ENCODE measurements around the gene GCM1.
"Not testable (repeated sequence)": the region's sequence is repeated elsewhere in the genome, so short reads cannot be mapped to it uniquely, and the experiment has no call there.

The GCM1 gene

GRCh38 chr6:53165293-53165692 lies 16.7 kb upstream of the GCM1 start:
- CTCF ChIA-PET: no interaction called here
- H3K4me3 ChIP-seq (ENCODE audit: control insufficient read depth in 1 of 7, extremely low read depth in 1 of 7, insufficient read depth in 4 of 7, low read depth in 2 of 7, low read length in 6 of 7): no peak overlapping the region
- no peaks in the 10 kb centered on the region for H3K36me3 ChIP-seq (ENCODE audit: control insufficient read depth in 4 of 4, insufficient read depth in 4 of 4, low read length in 3 of 4)
- H3K9me3 ChIP-seq (ENCODE audit: control extremely low read depth in 1 of 5, control insufficient read depth in 4 of 5, insufficient read depth in 2 of 5, low read depth in 1 of 5, low read length in 4 of 5): peaks cover 0 to 2% (median 0%) of the 10 kb centered on the region in 5 experiments
- H3K27ac ChIP-seq (ENCODE audit: insufficient read depth in 1 of 2, low read depth in 1 of 2, low read length in 2 of 2, poor library complexity in 1 of 2, severe bottlenecking in 2 of 2): no peak overlapping the region
- no peak for DNase-seq
- H3K27me3 ChIP-seq (replicated peaks in 2 of 5; ENCODE audit: control insufficient read depth in 4 of 5, insufficient read depth in 5 of 5, low read length in 4 of 5): no peaks in the 10 kb centered on the region
- WGBS (ENCODE audit: insufficient coverage): no CpG with 5 or more reads among the region's 4 CpGs
- H3K4me1 ChIP-seq (ENCODE audit: control extremely low read depth in 1 of 4, control insufficient read depth in 4 of 4, insufficient read depth in 4 of 4, low read length in 3 of 4): peaks cover 0 to 6% (median 3%) of the 10 kb centered on the region in 4 experiments
- POLR2A ChIA-PET: no interaction called here

GRCh38 chr6:53162606-53163005 lies 14.0 kb upstream of the GCM1 start:
- Histone ChIP-seq H3K4me1 (ENCODE audit: control extremely low read depth in 1 of 4, control insufficient read depth in 4 of 4, insufficient read depth in 4 of 4, low read length in 3 of 4) (peaks cover 0 to 6% (median 3%) of the 10 kb centered on the region in 4 experiments), H3K9me3 (ENCODE audit: control extremely low read depth in 1 of 5, control insufficient read depth in 4 of 5, insufficient read depth in 2 of 5, low read depth in 1 of 5, low read length in 4 of 5) (peaks cover 0 to 2% (median 0%) of the 10 kb centered on the region in 5 experiments), H3K4me3 (ENCODE audit: control insufficient read depth in 1 of 7, extremely low read depth in 1 of 7, insufficient read depth in 4 of 7, low read depth in 2 of 7, low read length in 6 of 7) (no peak overlapping the region), H3K36me3 (ENCODE audit: control insufficient read depth in 4 of 4, insufficient read depth in 4 of 4, low read length in 3 of 4) (no peaks in the 10 kb centered on the region), H3K27ac (ENCODE audit: insufficient read depth in 1 of 2, low read depth in 1 of 2, low read length in 2 of 2, poor library complexity in 1 of 2, severe bottlenecking in 2 of 2) (no peak overlapping the region), H3K27me3 (replicated peaks in 2 of 5; ENCODE audit: control insufficient read depth in 4 of 5, insufficient read depth in 5 of 5, low read length in 4 of 5) (no peaks in the 10 kb centered on the region)
- no CpG with 5 or more reads among the region's 1 CpG for WGBS (ENCODE audit: insufficient coverage)
- ChIA-PET POLR2A (no interaction called here), CTCF (interaction anchor here (1.4 to 2.5 kb wide), 2 partner anchors 9 to 10 kb away, joined by 3 to 6 read pairs; no protein-coding TSS in a partner anchor)
- DNase-seq: peak in 2 of 3 donors; percentile 39 to 58

- no peak overlapping the region for H3K27ac ChIP-seq (ENCODE audit: insufficient read depth in 1 of 2, low read depth in 1 of 2, low read length in 2 of 2, poor library complexity in 1 of 2, severe bottlenecking in 2 of 2)
- H3K27me3 ChIP-seq (replicated peaks in 2 of 5; ENCODE audit: control insufficient read depth in 4 of 5, insufficient read depth in 5 of 5, low read length in 4 of 5): no peaks in the 10 kb centered on the region
- H3K4me1 ChIP-seq (ENCODE audit: control extremely low read depth in 1 of 4, control insufficient read depth in 4 of 4, insufficient read depth in 4 of 4, low read length in 3 of 4): peaks cover 0 to 6% (median 3%) of the 10 kb centered on the region in 4 experiments
- DNase-seq: no peak
- H3K36me3 ChIP-seq (ENCODE audit: control insufficient read depth in 4 of 4, insufficient read depth in 4 of 4, low read length in 3 of 4): no peaks in the 10 kb centered on the region
- ChIA-PET CTCF (interaction anchor here (1.0 to 2.5 kb wide), 2 partner anchors 10 to 250 kb away, joined by 3 to 6 read pairs; no protein-coding TSS in a partner anchor), POLR2A (no interaction called here)
- H3K4me3 ChIP-seq (ENCODE audit: control insufficient read depth in 1 of 7, extremely low read depth in 1 of 7, insufficient read depth in 4 of 7, low read depth in 2 of 7, low read length in 6 of 7): no peak overlapping the region
- peaks cover 0 to 2% (median 0%) of the 10 kb centered on the region in 5 experiments for H3K9me3 ChIP-seq (ENCODE audit: control extremely low read depth in 1 of 5, control insufficient read depth in 4 of 5, insufficient read depth in 2 of 5, low read depth in 1 of 5, low read length in 4 of 5)
- 100% methylated on average over 1 of the region's 3 CpGs for WGBS (ENCODE audit: insufficient coverage)
These were observed 12.9 kb upstream of the GCM1 start for GRCh38 chr6:53161481-53162009.

- WGBS (ENCODE audit: insufficient coverage): no CpG with 5 or more reads among the region's 2 CpGs
- no peak overlapping the region for H3K4me3 ChIP-seq (ENCODE audit: control insufficient read depth in 1 of 7, extremely low read depth in 1 of 7, insufficient read depth in 4 of 7, low read depth in 2 of 7, low read length in 6 of 7)
- peaks cover 0 to 2% (median 0%) of the 10 kb centered on the region in 5 experiments for H3K9me3 ChIP-seq (ENCODE audit: control extremely low read depth in 1 of 5, control insufficient read depth in 4 of 5, insufficient read depth in 2 of 5, low read depth in 1 of 5, low read length in 4 of 5)
- POLR2A ChIA-PET: no interaction called here
- H3K27me3 ChIP-seq (replicated peaks in 2 of 5; ENCODE audit: control insufficient read depth in 4 of 5, insufficient read depth in 5 of 5, low read length in 4 of 5): no peaks in the 10 kb centered on the region
- H3K36me3 ChIP-seq (ENCODE audit: control insufficient read depth in 4 of 4, insufficient read depth in 4 of 4, low read length in 3 of 4): no peaks in the 10 kb centered on the region
- DNase-seq: no peak
- CTCF ChIA-PET: interaction anchor here (1.0 kb wide), 1 partner anchor 13 kb away, joined by 3 read pairs; no protein-coding TSS in a partner anchor
- H3K27ac ChIP-seq (ENCODE audit: insufficient read depth in 1 of 2, low read depth in 1 of 2, low read length in 2 of 2, poor library complexity in 1 of 2, severe bottlenecking in 2 of 2): no peak overlapping the region
- H3K4me1 ChIP-seq (ENCODE audit: control extremely low read depth in 1 of 4, control insufficient read depth in 4 of 4, insufficient read depth in 4 of 4, low read length in 3 of 4): peaks cover 0 to 6% (median 3%) of the 10 kb centered on the region in 4 experiments
These were observed 10.9 kb upstream of the GCM1 start for GRCh38 chr6:53159558-53159957.

- H3K4me1 ChIP-seq (ENCODE audit: control extremely low read depth in 1 of 4, control insufficient read depth in 4 of 4, insufficient read depth in 4 of 4, low read length in 3 of 4); H3K4me3 ChIP-seq (ENCODE audit: control insufficient read depth in 1 of 7, extremely low read depth in 1 of 7, insufficient read depth in 4 of 7, low read depth in 2 of 7, low read length in 6 of 7); CTCF ChIA-PET; H3K27me3 ChIP-seq (replicated peaks in 2 of 5; ENCODE audit: control insufficient read depth in 4 of 5, insufficient read depth in 5 of 5, low read length in 4 of 5); H3K36me3 ChIP-seq (ENCODE audit: control insufficient read depth in 4 of 4, insufficient read depth in 4 of 4, low read length in 3 of 4); H3K9me3 ChIP-seq (ENCODE audit: control extremely low read depth in 1 of 5, control insufficient read depth in 4 of 5, insufficient read depth in 2 of 5, low read depth in 1 of 5, low read length in 4 of 5); H3K27ac ChIP-seq (ENCODE audit: insufficient read depth in 1 of 2, low read depth in 1 of 2, low read length in 2 of 2, poor library complexity in 1 of 2, severe bottlenecking in 2 of 2); POLR2A ChIA-PET; DNase-seq: not testable (repeated sequence)
- 100% methylated on average over 3 of the region's 6 CpGs for WGBS (ENCODE audit: insufficient coverage)
These were observed 9.4 kb upstream of the GCM1 start for GRCh38 chr6:53158076-53158475.

- DNase-seq; H3K27ac ChIP-seq (ENCODE audit: insufficient read depth in 1 of 2, low read depth in 1 of 2, low read length in 2 of 2, poor library complexity in 1 of 2, severe bottlenecking in 2 of 2); H3K4me3 ChIP-seq (ENCODE audit: control insufficient read depth in 1 of 7, extremely low read depth in 1 of 7, insufficient read depth in 4 of 7, low read depth in 2 of 7, low read length in 6 of 7); H3K4me1 ChIP-seq (ENCODE audit: control extremely low read depth in 1 of 4, control insufficient read depth in 4 of 4, insufficient read depth in 4 of 4, low read length in 3 of 4); H3K9me3 ChIP-seq (ENCODE audit: control extremely low read depth in 1 of 5, control insufficient read depth in 4 of 5, insufficient read depth in 2 of 5, low read depth in 1 of 5, low read length in 4 of 5); H3K36me3 ChIP-seq (ENCODE audit: control insufficient read depth in 4 of 4, insufficient read depth in 4 of 4, low read length in 3 of 4); H3K27me3 ChIP-seq (replicated peaks in 2 of 5; ENCODE audit: control insufficient read depth in 4 of 5, insufficient read depth in 5 of 5, low read length in 4 of 5): not testable (repeated sequence)
- ChIA-PET POLR2A (interaction anchor here (0.6 kb wide), 1 partner anchor 271 kb away, joined by 3 read pairs; no protein-coding TSS in a partner anchor), CTCF (interaction anchor here (0.6 to 1.7 kb wide), 3 partner anchors 17 to 329 kb away, joined by 3 to 5 read pairs (median 4); no protein-coding TSS in a partner anchor)
- WGBS (ENCODE audit: insufficient coverage): 100% methylated on average over 1 of the region's 4 CpGs
These were observed 6.6 kb upstream of the GCM1 start for GRCh38 chr6:53155279-53155678.

GRCh38 chr6:53154794-53155193 lies 6.2 kb upstream of the GCM1 start:
- whole genome bisulfite sequencing (ENCODE audit: insufficient coverage): 100% methylated on average over 1 of the region's 2 CpGs
- H3K27ac ChIP-seq (ENCODE audit: insufficient read depth in 1 of 2, low read depth in 1 of 2, low read length in 2 of 2, poor library complexity in 1 of 2, severe bottlenecking in 2 of 2): no peak overlapping the region
- H3K4me1 ChIP-seq (ENCODE audit: control extremely low read depth in 1 of 4, control insufficient read depth in 4 of 4, insufficient read depth in 4 of 4, low read length in 3 of 4): no peaks in the 10 kb centered on the region
- ChIA-PET POLR2A (interaction anchor here (0.6 kb wide), 1 partner anchor 272 kb away, joined by 3 read pairs; no protein-coding TSS in a partner anchor), CTCF (interaction anchor here (0.6 to 1.7 kb wide), 3 partner anchors 63 to 329 kb away, joined by 3 to 5 read pairs (median 4); no protein-coding TSS in a partner anchor)
- H3K36me3 ChIP-seq (ENCODE audit: control insufficient read depth in 4 of 4, insufficient read depth in 4 of 4, low read length in 3 of 4): no peaks in the 10 kb centered on the region
- no peaks in the 10 kb centered on the region for H3K27me3 ChIP-seq (replicated peaks in 2 of 5; ENCODE audit: control insufficient read depth in 4 of 5, insufficient read depth in 5 of 5, low read length in 4 of 5)
- DNase-seq: no peak
- H3K4me3 ChIP-seq (ENCODE audit: control insufficient read depth in 1 of 7, extremely low read depth in 1 of 7, insufficient read depth in 4 of 7, low read depth in 2 of 7, low read length in 6 of 7): no peak overlapping the region
- H3K9me3 ChIP-seq (ENCODE audit: control extremely low read depth in 1 of 5, control insufficient read depth in 4 of 5, insufficient read depth in 2 of 5, low read depth in 1 of 5, low read length in 4 of 5): no peaks in the 10 kb centered on the region
